CD4-positive, alpha-beta T cell treated with Interleukin-12 subunit alpha and Interleukin-12 subunit beta, for 1 hour (primary cell): ENCODE measurements around the gene PTPRN2.
"Not testable (repeated sequence)": the region's sequence is repeated elsewhere in the genome, so short reads cannot be mapped to it uniquely, and the experiment has no call there.

ENCODE experiments used
- DNase-seq: peaks from one replicate; pipeline ENCODE4 v3.0.0-alpha.2; 2020

PTPRN2 gene

DNA sequence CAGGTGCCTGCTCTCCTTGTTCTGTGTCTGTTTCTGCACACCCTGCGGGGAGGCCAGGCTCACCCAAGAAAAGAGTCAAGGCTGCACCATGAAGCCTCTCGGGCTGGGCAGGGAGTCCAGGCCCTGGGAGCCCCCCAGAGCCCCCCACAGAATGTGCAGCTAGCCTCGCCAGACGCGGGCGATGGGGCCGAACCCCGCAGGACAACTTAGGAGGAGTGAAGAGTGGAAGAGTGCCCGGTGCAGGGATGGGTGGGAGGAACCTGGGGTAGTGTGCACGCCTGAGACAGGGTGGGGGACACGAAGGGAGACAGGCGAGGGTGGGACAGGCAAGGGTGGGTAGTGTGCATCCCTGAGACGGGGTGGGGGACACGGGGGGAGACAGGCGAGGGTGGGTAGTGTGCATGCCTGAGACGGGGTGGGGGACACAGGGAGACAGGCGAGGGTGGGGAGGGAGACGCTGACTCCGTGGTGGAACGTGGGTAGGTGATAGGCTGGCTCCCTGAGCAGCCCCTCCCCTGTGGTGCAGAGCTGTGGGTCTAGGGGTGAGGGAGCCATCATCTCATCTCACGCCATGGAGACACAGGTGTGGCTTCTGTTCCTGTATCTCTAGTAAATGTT lies 635.5 kb downstream of the PTPRN2 start:
- no peak for DNase-seq

DNA sequence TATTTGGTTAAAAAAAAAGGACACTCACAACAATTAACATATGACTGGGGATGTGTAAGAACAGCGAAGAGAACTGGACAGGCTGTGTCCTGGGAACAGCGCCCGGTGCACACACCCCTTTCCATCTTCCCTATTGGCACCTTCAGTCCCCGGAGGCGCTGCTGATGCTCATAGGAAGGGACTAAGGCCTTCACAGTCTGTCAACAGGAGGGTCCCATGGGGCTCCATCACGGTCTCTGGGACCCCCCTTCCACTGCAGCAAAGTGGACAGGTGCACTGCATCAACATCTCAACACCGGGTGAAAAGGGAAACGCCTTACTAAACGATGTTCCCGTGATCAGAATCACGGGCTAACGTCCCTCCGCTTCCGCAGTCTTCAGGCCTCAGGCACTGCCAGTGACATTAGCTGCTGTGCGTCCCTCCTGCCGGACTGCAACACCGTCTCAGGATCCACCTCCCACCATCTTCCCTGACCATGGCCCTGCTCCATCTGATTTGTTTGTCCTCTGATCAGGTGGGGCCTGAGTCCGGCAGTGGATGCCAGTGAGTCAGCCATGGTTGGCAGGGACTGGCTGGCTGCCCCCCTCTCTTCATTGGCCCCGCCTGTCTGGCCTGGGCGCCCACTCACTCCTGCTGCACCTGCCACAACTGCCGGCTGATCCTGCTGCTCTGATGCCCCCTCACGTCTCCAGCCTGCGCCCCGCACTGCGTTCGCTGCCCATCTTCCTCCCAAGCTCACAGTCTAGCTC lies 636.1 kb downstream of the PTPRN2 start:
- no peak for DNase-seq

DNA sequence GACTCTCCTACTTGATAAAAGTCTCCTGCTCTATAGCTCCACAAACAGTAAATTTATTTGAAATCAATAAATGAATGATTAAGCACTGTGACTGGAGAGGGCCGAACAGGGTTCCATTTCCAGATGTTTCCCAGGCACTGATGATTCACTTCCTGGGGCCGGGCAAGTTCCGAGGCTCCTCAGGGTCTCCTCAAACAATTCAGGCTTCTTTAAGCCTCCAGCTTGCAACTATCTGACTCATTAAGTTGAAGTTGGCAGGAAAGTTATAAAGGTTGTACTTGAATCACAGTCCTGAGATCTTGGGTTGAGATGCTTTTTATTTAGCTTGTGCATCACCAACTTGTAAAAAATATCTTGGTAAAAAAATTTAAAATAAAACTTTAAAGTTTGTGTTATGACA lies 637.9 kb downstream of the PTPRN2 start:
- no peak for DNase-seq

DNA sequence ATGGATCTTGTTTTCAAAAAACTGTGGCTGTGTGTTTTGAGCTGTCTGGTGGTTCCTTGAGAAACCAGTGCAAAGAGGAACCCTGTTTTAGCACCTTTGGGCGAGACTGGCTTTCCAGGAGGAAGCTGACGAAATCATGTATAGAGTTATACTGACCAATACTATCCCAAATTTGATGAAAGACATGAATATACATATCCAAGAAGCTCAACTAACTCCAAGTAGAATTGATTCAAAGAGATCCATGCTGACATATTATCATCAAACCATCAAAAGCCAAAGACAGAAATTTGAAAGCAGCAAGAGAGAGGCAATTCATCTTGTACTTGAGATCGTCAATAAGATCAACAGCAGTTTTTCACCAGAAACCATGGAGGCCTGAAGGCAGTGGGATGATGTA lies 640.1 kb downstream of the PTPRN2 start:
- no peak for DNase-seq

DNA sequence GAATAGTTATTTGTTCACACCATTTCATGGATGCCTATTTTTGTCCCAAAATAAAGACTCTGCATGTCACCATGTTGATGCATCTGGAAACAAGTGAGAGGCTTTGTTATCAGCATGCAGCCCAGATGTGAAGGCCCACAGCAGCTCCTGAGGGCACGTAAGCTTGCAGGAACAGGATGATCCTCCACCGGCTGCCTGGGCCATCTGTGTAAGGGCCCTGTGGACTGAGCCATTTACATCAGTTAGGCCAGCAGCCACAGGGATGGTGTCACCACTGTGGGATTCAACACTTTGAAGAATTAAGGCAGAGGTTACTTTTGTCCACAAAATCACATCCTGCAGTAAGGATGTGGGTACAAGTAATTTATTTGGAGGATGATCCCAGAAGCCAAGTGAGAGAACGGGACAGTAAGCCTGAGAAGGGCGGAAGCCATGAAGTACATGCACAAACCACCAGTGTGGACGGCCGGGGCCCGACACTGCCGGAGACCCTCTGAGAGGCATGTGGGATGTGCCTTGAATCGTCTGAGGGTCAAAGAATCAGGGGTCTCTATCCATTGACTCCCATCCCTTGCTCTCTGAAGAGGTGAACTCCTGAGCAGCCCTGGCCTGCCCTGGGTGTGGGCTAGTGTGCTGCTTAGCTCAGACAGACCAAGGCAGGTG lies 641.1 kb downstream of the PTPRN2 start:
- DNase-seq = no peak

DNA sequence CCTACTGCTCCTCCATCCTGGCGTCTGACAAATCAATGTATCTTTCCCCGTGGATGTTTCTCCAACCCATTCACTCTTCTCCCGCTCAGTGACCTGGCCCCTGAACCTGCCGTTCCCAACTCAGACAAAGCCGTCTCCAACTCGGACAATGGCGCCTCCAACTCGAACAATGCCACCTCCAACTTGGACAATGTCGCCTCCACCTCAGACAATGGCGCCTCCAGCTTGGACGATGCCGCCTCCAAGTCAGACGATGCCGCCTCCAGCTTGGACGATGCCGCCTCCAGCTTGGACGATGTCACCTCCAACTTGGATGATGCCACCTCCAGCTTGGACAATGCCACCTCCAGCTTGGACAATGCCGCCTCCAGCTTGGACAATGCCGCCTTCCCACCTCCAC lies 642.2 kb downstream of the PTPRN2 start:
- no peak for DNase-seq

DNA sequence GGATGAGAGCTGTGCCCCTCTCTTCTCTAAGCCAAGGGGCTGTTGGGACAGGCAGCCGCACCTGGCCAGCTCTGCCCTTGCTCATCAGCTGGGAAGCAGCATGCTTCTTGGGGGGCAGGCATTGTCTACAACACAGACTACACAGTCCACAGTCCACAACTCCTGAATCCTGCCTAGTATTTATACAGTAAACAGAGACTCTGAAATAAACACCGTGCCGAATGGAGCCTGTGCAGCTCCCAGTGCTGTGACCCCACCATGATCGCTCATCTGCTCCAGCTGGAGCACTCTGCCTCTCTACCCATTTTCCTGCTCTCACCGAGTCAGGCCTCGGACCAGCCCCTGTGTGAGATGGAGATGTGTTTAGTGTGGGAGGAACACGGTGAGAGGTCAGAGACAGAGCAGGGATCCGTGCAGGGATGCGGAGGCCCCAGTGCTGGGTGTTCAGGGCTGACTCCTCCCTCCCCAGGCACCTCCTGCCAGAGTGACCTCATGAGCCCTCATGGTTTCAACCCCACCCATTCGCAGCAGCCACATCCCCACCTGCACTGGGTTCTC lies 642.8 kb downstream of the PTPRN2 start:
- DNase-seq = no peak

DNA sequence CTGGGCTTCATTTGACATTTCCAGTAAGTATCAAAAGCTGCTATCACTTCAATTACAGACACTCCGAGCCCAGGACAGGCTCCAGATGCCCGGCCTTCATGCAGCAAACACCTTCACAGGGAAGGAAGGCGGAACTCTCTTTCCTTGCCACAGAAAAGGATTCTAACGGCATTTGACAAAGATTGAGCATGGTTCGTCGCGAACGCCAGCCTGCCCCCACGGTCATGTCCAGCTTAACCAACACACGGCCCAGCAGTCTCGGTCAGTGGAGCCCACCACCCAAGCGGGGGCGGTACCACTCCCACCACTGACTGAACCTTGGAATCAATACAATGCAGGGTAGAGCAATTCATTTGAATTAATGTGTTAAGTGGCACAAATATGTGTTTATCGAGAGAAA lies 643.6 kb downstream of the PTPRN2 start:
- DNase-seq = no peak

DNA sequence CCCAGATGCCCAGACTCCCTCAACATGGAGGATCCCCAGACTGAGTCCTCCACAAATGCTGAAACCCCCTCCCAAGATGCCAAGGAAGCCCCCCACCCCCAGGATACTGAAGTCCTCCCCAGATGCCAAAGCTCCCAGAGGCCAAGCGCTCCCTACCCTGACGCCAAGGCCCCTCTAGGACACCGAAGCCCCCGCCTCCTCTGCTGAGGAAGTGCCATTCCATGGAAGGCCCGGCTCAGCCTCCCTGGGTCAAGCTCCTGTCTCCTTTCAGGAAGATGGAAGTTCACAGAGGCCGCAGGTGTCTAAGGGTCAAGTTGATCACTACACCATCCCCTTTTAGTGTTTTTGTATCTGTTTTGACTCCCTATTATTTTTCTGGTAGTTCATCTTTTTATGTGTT lies 644.1 kb downstream of the PTPRN2 start:
- no peak for DNase-seq

DNA sequence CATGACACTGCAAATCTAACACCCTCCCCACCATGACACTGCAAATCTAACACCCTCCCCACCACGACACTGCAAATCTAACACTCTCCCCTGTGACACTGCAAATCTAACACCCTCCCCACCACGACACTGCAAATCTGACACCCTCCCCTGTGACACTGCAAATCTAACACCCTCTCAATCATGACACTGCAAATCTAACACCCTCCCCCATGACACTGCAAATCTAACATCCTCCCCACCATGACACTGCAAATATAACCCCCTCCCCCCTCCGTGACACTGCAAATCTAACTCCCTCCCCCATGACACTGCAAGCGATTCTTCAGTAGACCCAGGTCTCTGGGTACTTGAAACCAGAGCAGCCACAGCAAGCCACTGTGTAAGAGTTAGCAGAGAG lies 646.4 kb downstream of the PTPRN2 start:
- no peak for DNase-seq

DNA sequence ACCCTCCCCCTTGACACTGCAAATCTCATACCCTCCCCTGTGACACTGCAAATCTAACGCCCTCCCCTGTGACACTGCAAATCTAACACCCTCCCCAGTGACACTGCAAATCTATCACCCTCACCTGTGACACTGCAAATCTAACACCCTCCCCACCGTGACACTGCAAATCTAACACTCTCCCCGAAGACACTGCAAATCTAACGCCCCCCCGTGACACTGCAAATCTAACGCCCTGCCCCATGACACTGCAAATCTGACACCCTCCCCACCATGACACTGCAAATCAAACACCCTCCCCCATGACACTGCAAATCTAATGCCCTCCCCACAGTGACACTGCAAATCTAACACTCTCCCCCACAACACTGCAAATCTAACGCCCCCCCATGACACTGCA lies 647.1 kb downstream of the PTPRN2 start:
- DNase-seq = no peak

DNA sequence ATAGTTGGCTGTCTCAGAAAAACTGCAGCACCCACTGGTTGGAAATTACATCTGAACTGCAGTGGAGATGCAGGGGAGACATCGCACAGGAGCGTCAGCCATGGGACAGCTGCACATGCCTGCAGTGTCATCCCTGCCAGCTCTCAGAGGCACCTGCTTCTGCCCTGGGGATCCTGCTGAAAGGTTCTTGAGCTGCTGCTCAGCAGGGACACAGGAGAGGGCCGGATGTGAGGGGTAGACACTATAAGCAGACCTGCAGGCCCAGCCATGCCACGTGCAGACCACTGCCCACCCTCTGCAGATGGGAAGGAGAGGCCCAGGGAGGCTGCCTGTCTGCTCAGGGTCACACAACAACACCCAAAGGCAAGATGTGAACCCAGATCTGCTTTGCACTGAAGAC lies 649.4 kb downstream of the PTPRN2 start:
- no peak for DNase-seq

DNA sequence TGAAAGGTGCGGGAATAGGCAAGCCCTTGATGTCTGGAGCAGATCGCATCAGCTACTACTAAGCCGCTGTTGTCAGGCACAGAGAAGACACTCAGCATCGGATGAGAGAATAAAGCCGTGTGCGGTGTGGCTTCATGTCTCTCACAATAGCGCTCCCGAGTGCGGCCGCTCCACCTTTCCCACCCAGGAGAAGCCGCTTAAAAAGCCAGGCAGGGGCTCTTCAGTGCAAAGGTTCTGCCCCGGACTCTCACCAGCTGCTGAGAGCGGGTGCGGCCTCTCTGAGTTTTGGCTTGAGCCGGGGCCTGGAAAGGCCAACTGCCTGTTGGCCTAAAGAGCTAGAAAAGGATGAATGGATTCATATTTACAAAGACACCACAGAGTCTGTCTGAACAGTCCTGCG lies 650.2 kb downstream of the PTPRN2 start:
- DNase-seq = no peak

DNA sequence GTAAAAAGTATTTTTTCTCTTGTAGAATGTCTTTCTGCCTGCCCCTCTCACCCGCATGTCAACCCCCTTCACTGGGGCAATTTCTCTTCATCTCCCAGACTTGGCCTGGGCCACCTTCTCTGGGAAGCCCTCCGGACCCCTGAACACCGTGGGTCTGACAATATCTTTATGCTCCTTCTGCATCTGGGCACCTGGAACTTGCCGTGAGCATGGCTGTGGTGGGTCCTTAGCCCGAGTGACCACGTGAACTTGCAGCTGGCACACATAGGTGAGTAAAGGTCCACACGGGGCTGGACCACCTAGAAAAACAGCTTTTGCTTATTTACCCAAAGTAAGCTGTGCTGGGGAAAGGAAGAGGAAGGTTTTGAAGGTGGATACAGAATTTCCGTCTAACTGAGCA lies 650.6 kb downstream of the PTPRN2 start:
- DNase-seq = no peak

DNA sequence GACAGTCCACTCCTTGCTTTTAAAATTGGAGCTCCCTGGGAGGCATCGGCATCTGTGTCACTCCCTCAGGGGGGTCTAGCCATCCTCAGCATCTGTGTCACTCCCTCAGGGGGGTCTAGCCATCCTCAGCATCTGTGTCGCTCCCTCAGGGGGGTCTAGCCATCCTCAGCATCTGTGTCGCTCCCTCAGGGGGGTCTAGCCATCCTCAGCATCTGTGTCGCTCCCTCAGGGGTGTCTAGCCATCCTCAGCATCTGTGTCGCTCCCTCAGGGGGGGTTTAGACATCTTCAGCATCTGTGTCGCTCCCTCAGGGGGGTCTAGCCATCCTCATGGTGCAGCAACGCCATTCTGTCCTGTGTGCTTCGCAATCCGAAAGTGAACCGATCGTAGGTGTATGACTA lies 651.9 kb downstream of the PTPRN2 start:
- DNase-seq = not testable (repeated sequence)

DNA sequence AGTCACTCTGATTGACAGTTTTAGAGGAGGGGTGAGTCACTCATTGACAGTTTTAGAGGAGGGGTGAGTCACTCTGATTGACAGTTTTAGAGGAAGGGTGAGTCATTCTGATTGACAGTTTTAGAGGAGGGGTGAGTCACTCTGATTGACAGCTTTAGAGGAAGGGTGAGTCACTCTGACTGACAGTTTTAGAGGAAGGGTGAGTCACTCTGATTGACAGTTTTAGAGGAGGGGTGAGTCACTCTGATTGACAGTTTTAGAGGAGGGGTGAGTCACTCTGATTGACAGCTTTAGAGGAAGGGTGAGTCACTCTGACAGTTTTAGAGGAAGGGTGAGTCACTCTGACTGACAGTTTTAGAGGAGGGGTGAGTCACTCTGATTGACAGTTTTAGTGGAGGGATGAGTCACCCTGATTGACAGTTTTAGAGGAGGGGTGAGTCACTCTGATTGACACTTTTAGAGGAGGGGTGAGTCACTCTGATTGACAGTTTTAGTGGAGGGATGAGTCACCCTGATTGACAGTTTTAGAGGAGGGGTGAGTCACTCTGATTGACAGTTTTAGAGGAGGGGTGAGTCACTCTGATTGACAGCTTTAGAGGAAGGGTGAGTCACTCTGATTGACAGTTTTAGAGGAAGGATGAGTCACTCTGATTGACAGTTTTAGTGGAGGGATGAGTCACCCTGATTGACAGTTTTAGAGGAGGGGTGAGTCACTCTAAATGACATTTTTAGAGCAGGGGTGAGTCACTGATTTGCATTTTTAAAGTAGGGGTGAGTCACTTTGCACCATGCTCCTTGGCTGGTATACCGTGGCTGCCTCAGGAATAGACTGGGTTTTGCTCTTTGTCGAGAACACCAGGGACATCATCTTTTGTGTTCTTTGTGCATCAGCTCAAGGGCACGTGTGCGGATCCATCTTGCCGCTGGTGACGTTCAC lies 654.1 kb downstream of the PTPRN2 start:
- not testable (repeated sequence) for DNase-seq

DNA sequence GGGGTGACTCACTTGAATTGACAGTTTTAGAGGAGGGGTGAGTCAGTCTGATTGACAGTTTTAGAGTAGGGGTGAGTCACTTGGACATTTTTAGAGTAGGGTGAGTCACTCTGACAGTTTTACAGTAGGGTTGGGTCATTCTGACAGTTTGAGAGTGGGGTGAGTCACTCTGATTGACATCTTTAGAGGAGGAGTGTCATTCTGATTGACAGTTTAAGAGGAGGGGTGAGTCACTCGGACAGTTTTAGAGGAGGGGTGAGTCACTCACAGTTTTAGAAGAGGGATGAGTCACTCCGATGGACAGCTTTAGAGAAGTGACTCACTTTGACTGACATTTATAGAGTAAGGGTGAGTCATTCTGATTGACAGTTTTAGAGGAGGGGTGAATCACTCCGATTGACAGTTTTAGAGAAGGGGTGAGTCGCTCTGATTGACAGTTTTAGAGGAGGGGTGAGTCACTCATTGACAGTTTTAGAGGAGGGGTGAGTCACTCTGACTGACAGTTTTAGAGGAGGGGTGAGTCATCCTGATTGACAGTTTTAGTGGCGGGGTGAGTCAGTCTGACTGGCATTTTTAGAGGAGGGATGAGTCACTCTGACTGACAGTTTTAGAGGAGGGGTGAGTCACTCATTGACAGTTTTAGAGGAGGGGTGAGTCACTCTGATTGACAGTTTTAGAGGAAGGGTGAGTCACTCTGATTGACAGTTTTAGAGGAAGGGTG lies 655.0 kb downstream of the PTPRN2 start:
- DNase-seq = no peak

DNA sequence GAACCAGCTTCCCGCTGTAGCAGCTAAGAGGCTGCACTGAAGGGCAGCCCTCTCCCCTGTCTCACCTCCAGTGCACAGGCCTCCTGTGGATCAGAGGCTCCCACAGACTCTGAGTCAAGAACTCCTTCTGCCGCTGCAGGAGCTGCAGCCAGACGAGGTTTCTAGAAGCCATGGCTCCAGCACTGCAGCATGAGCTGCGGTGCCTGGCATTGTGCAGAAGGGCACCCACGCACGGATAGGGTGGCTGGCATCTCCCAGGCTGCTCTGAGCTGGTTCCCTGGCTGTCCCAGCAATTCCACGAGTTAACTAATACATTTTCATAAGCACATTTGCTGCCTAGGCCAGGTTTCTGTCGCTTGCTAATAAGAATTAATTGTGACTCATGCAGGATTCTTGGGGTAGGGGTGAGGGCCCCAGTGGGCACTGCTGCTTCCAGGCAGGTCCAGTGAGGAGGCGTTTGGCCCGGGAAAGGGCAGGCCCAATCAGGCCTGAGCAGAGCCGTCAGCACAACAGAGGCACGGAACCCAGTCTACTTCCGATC lies 656.6 kb downstream of the PTPRN2 start:
- no peak for DNase-seq

DNA sequence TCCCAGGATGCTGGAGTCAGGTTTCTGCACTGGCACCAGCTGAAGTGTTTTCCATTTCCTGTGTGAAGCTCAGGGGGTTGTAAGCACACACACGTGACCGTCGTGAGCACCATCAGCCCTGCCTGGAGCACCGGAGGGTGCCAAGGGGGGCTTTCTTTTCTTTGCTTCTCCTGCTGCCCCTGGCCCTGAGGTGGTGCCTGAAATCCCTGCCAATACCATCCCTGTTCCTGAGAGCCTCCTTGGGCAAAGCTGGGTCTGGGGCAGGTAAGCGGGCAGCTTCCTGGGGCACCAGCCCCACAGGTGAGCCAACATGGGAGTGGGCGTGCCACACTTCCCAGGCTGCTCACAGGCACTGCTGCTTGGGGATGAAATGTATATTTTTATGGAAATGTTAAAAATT lies 657.2 kb downstream of the PTPRN2 start:
- no peak for DNase-seq

DNA sequence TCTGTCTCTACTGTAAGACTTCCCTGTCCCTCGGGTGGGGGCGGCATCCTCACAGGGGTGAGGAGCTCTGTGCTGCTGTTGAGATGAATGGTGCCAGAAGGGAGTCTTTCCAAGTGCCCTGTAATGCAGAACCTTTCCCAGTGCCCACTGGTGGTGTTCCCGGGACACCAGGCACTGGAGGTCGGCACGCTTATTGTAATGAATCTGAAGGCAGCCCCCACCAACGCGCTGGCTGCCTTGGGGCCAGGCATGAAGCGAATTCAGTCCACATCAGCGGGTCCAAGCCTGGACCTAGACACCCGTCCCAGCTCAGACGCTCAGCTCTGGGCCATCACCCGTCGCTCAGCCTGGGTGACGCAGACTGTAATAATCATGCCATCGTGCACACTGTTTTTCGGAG lies 658.0 kb downstream of the PTPRN2 start:
- DNase-seq = no peak

DNA sequence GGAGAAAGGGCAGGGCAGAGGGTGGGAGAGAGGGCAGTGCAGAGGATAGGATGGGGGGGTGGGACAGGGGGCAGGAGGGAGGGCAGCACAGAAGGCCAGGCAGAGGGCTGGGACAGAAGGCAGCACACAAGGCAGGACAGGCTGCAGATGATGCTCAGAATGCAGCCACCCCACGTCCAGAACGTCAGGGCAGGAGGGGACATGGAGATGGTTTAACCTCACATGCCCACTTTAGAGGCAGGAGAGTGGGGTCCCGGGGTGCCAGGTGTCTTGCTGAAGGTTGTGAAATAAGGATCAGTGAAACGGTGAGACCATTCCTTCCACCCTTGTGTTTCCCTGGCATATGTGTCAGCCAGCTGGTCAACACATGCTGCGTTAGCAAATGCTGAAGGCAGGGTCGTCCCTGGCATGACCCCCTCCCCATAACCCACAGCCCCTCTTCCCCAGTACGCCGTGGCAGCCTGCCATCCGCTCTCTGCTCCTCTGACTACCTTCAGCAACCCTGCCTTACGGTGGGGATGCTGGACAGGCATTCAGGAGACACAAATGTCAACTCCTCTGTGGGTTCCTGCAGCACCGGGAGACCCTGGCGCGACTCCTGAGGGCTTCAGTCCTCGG lies 658.7 kb downstream of the PTPRN2 start:
- DNase-seq = no peak
